Endothelial cell of umbilical vein (primary cell): Measurements from ENCODE around the gene SMOC2. TPM values are rescaled to one million over a fixed set of nuclear protein-coding genes. Genes with fewer than 3 reads are reported as not detected.

Source experiments
- BruUV-seq: library from RNA; stranded (reverse); fragments of 400-500 nt; replicated peaks from 2 replicates; lab custom pipeline; 2021; lab: Mats Ljungman, UMichigan
- CTCF ChIA-PET: fragments of 300-600, 350-600 bp; sonication (Branson Sonifier 250); formaldehyde crosslinking; loops from one replicate; lab custom pipeline; 2021; ENCODE audit warnings: antibody characterized with exemption, inconsistent platforms; lab: Charles Lee
- POLR2A ChIA-PET: fragments of 300-600, 350-600 bp; sonication (Branson Sonifier 250); formaldehyde crosslinking; loops from one replicate; lab custom pipeline; 2021; ENCODE audit warnings: antibody characterized with exemption, inconsistent platforms; lab: Charles Lee
- DNase-seq: peaks from one replicate; pipeline ENCODE4 v3.0.0-alpha.2; 2011; ENCODE audit warnings: low read depth, low spot score
- FAIRE-seq: peaks from 2 replicates; lab custom pipeline; 2011; peaks lifted over from hg19 to GRCh38; lab: Jason Lieb, UNC
- H2AFZ ChIP-seq: 2 replicates; pipeline ENCODE4 v1.6.0; 2012; ENCODE audit warnings: low read depth, low read length, control low read depth, inconsistent platforms
- H3K27ac ChIP-seq: 2 replicates; pipeline ENCODE4 v1.5.1; 2011; ENCODE audit warnings: low read depth, mild to moderate bottlenecking, control low read depth, low read length, moderate library complexity; ENCODE audit not compliant: insufficient read depth
- H3K27me3 ChIP-seq, 2 experiments: 2 replicates each; pipeline versions ENCODE4 v1.6.0 to v1.6.1; 2011; ENCODE audit warnings: low read length in 2 of 2, mixed read lengths in 1 of 2; ENCODE audit not compliant: control insufficient read depth in 2 of 2, insufficient read depth in 2 of 2
- H3K36me3 ChIP-seq, 2 experiments: 2 replicates in 1 of 2; 3 replicates in 1 of 2; pipeline ENCODE4 v1.5.1; 2011; ENCODE audit warnings: low read length in 2 of 2, mild to moderate bottlenecking in 1 of 2, moderate library complexity in 1 of 2; ENCODE audit not compliant: control insufficient read depth in 2 of 2, insufficient read depth in 2 of 2; ENCODE audit errors: extremely low read depth in 1 of 2
- H3K4me1 ChIP-seq: 3 replicates; pipeline ENCODE4 v1.5.1; 2011; ENCODE audit warnings: mild to moderate bottlenecking, low read length; ENCODE audit not compliant: control insufficient read depth, insufficient read depth; ENCODE audit errors: extremely low read depth
- H3K4me2 ChIP-seq: 2 replicates; pipeline ENCODE4 v1.6.1; 2011; ENCODE audit warnings: low read length, control low read depth, mixed read lengths; ENCODE audit not compliant: insufficient read depth
- H3K4me3 ChIP-seq, 3 experiments: fragments of 200-600 bp in 1 of 3; sonication (generic), shearing (Covaris generic) in 1 of 3; replicated peaks in 1 of 3; 2 replicates each; pipeline ENCODE4 v1.5.1; 2011 to 2016; ENCODE audit warnings: control low read depth in 3 of 3, low read length in 3 of 3, mild to moderate bottlenecking in 2 of 3, inconsistent platforms in 1 of 3, low read depth in 1 of 3, moderate library complexity in 1 of 3; ENCODE audit not compliant: insufficient read depth in 1 of 3
- H3K79me2 ChIP-seq: 2 replicates; pipeline ENCODE4 v1.6.0; 2012; ENCODE audit warnings: low read length, inconsistent platforms; ENCODE audit not compliant: control insufficient read depth, insufficient read depth
- H3K9ac ChIP-seq: replicated peaks from 2 replicates; pipeline ENCODE3; 2011; ENCODE audit warnings: low read length, control low read depth; ENCODE audit not compliant: insufficient read depth; ENCODE audit errors: extremely low read depth
- H3K9me1 ChIP-seq: replicated peaks from 3 replicates; pipeline ENCODE4 v1.6.0; 2011; ENCODE audit warnings: mild to moderate bottlenecking, low read length; ENCODE audit not compliant: control insufficient read depth, insufficient read depth; ENCODE audit errors: extremely low read depth
- H3K9me3 ChIP-seq: replicated peaks from 2 replicates; pipeline ENCODE4 v1.5.1; 2012; ENCODE audit warnings: low read length, inconsistent platforms; ENCODE audit not compliant: control insufficient read depth, insufficient read depth
- H4K20me1 ChIP-seq: replicated peaks from 2 replicates; pipeline ENCODE3; 2011; ENCODE audit warnings: mild to moderate bottlenecking, low read length; ENCODE audit not compliant: control insufficient read depth, insufficient read depth; ENCODE audit errors: extremely low read depth
- CTCF ChIP-seq, 2 donors: IDR thresholded peaks; 1 replicate in 1 of 2; 2 replicates in 1 of 2; pipeline ENCODE4 v1.5.1; 2011; ENCODE audit warnings: low read length in 2 of 2, mild to moderate bottlenecking in 2 of 2, moderate library complexity in 2 of 2, control low read depth in 1 of 2, inconsistent platforms in 1 of 2, low read depth in 1 of 2; ENCODE audit not compliant: insufficient read depth in 1 of 2; ENCODE audit errors: extremely low read depth in 1 of 2
- GATA2 ChIP-seq: IDR thresholded peaks from 2 replicates; pipeline ENCODE4 v1.7.0; 2011; ENCODE audit warnings: low read depth, mild to moderate bottlenecking, moderate library complexity, mixed read lengths, low read length; ENCODE audit not compliant: insufficient read length, insufficient read depth
- POLR2AphosphoS5 ChIP-seq: IDR thresholded peaks from 2 replicates; pipeline ENCODE4 v1.6.1; 2012; ENCODE audit warnings: low read depth, mild to moderate bottlenecking, control low read depth, low read length, moderate library complexity; ENCODE audit not compliant: insufficient read depth
- dilution Hi-C: fragments of 300-500 bp; cut with MboI; formaldehyde crosslinking; loops from one replicate; pipeline ENCODE4 v1.15.0; 2019; ENCODE audit warnings: low sequenced_read_pairs; ENCODE audit not compliant: extremely low pct_ligation_motif_present
- intact Hi-C: fragments of 100-400 bp; cut with micrococcal nuclease; formaldehyde crosslinking; loops from one replicate; pipeline ENCODE4 v1.10.0; 2022
- polyA plus RNA-seq, 4 experiments: library from polyadenylated mRNA; depleted of rRNA in 3 of 4; stranded (reverse) in 3 of 4; unstranded in 1 of 4; fragments of >200 nt; gene quantifications; 2 replicates each; pipeline versions ENCODE4 v1.2.1 to v1.2.3, GENCODE V29; 2011 to 2012; ENCODE audit warnings: missing spikeins in 1 of 4
- total RNA-seq: library from RNA; stranded (reverse); gene quantifications from 2 replicates; pipeline ENCODE4 v1.2.3, GENCODE V29; 2021

SMOC2 gene
- total and polyA plus RNA-seq, 2 donors (not counting 3 experiments of a cell fraction or from before 2014, with no cell fraction given): not detected

- no peak overlapping the region for H2AFZ ChIP-seq
- H3K9ac ChIP-seq: peak overlapping the region; percentile 3
- BruUV-seq: no TSS peak
- H3K27ac ChIP-seq: peak overlapping the region; percentile 56
- H3K27me3 ChIP-seq: no peaks in the 10 kb centered on the region
- H3K9me1 ChIP-seq: no peaks in the 10 kb centered on the region
- CTCF ChIA-PET: no interaction called here
- intact Hi-C loops: no loop called here
- peaks cover 30% of the 10 kb centered on the region for H3K4me1 ChIP-seq
- DNase-seq: peak; percentile 36
- peak; percentile 94 for FAIRE-seq
- no peaks in the 10 kb centered on the region for H4K20me1 ChIP-seq
- no peaks in the 10 kb centered on the region for H3K36me3 ChIP-seq
- no peaks in the 10 kb centered on the region for H3K9me3 ChIP-seq
- dilution Hi-C loops: no loop called here
- no peaks in the 10 kb centered on the region for H3K79me2 ChIP-seq
- H3K4me2 ChIP-seq: peak overlapping the region; percentile 60
- peak; percentile 31 for TF ChIP-seq POLR2AphosphoS5
- no peak for TF ChIP-seq CTCF (IDR thresholded peaks at IDR 0.05; ENCODE audit: extremely low read depth in 1 of 2, insufficient read depth in 1 of 2, low read depth in 1 of 2, low read length in 2 of 2)
- peak; percentile 53 for TF ChIP-seq GATA2
- peak overlapping the region in 1 of 3 experiments; percentile 18 for H3K4me3 ChIP-seq
- POLR2A ChIA-PET: no interaction called here
Observed at GRCh38 chr6:168528474-168529095, 87.6 kb downstream of the SMOC2 start.

GRCh38 chr6:168529214-168529613, 88.2 kb downstream of the SMOC2 start:
- no peak overlapping the region for H2AFZ ChIP-seq
- no peak overlapping the region for H3K27ac ChIP-seq
- H3K4me1 ChIP-seq: peaks cover 30% of the 10 kb centered on the region
- H3K9me3 ChIP-seq: no peaks in the 10 kb centered on the region
- no peak for TF ChIP-seq POLR2AphosphoS5
- TF ChIP-seq GATA2: no peak
- H3K79me2 ChIP-seq: no peaks in the 10 kb centered on the region
- no peaks in the 10 kb centered on the region for H3K36me3 ChIP-seq
- H3K27me3 ChIP-seq: no peaks in the 10 kb centered on the region
- H3K9me1 ChIP-seq: no peaks in the 10 kb centered on the region
- intact Hi-C loops (no loop called here), dilution Hi-C loops (no loop called here)
- H3K4me2 ChIP-seq: no peak overlapping the region
- no peak overlapping the region for H3K9ac ChIP-seq
- FAIRE-seq (no peak), DNase-seq (no peak)
- no TSS peak for BruUV-seq
- ChIA-PET CTCF (no interaction called here), POLR2A (no interaction called here)
- no peaks in the 10 kb centered on the region for H4K20me1 ChIP-seq
- H3K4me3 ChIP-seq: no peak overlapping the region
